DOHH2 (cell line): Measurements from ENCODE around the gene MED23.

Experiments
- H3F3A ChIP-seq: fragments of 200-600 bp; sonication (generic), shearing (Covaris generic); 2 replicates; pipeline ENCODE4 v1.6.0; 2016; ENCODE audit warnings: antibody characterized with exemption, mild to moderate bottlenecking; ENCODE audit not compliant: control insufficient read depth, insufficient read depth
- H3K27ac ChIP-seq: fragments of 200-600 bp; sonication (generic); 2 replicates; pipeline ENCODE4 v1.5.1; 2014; ENCODE audit warnings: low read depth, mild to moderate bottlenecking, low read length, moderate library complexity
- H3K27me3 ChIP-seq: fragments of 200-600 bp; sonication (generic); 2 replicates; pipeline ENCODE4 v1.6.1; 2014; ENCODE audit warnings: mild to moderate bottlenecking, low read length, mixed read lengths; ENCODE audit not compliant: control insufficient read depth
- H3K36me3 ChIP-seq: fragments of 200-600 bp; sonication (generic); 2 replicates; pipeline ENCODE4 v1.6.1; 2014; ENCODE audit warnings: mild to moderate bottlenecking, low read length, moderate library complexity, mixed read lengths; ENCODE audit not compliant: control insufficient read depth
- H3K4me1 ChIP-seq: fragments of 200-600 bp; sonication (generic); 2 replicates; pipeline ENCODE4 v1.6.1; 2014; ENCODE audit warnings: mild to moderate bottlenecking, low read length, mixed read lengths; ENCODE audit not compliant: control insufficient read depth
- H3K4me2 ChIP-seq: fragments of 200-600 bp; sonication (generic); 2 replicates; pipeline ENCODE4 v1.6.0; 2014; ENCODE audit warnings: mild to moderate bottlenecking, low read length, moderate library complexity
- H3K4me3 ChIP-seq: fragments of 200-600 bp; sonication (generic); 2 replicates; pipeline ENCODE4 v1.5.1; 2014; ENCODE audit warnings: mild to moderate bottlenecking, low read length, mixed read lengths
- H3K79me2 ChIP-seq: fragments of 200-600 bp; sonication (generic); 2 replicates; pipeline ENCODE4 v1.6.1; 2014; ENCODE audit warnings: mild to moderate bottlenecking, low read length, mixed read lengths; ENCODE audit not compliant: control insufficient read depth
- H3K9me2 ChIP-seq: fragments of 200-600 bp; sonication (generic); replicated peaks from 2 replicates; pipeline ENCODE4 v1.6.1; 2014; ENCODE audit warnings: mild to moderate bottlenecking, low read length, mixed read lengths; ENCODE audit not compliant: control insufficient read depth
- H3K9me3 ChIP-seq: fragments of 200-600 bp; sonication (generic); 2 replicates; pipeline ENCODE4 v1.6.1; 2014; ENCODE audit warnings: antibody characterized with exemption, low read length, mixed read lengths; ENCODE audit not compliant: control insufficient read depth, insufficient read depth
- H4K20me1 ChIP-seq: fragments of 200-600 bp; sonication (generic); 2 replicates; pipeline ENCODE4 v1.6.0; 2014; ENCODE audit warnings: low read depth, mild to moderate bottlenecking, antibody characterized with exemption, low read length, moderate library complexity; ENCODE audit not compliant: control insufficient read depth, insufficient read depth
- CTCF ChIP-seq: fragments of 200-600 bp; sonication (generic); IDR thresholded peaks from one replicate; pipeline ENCODE4 v1.5.1; 2014; ENCODE audit warnings: antibody characterized with exemption, mild to moderate bottlenecking, low read depth, low read length; ENCODE audit not compliant: poor library complexity, severe bottlenecking
- EZH2phosphoT487 ChIP-seq: fragments of 200-600 bp; sonication (generic); IDR thresholded peaks from 2 replicates; pipeline ENCODE4 v1.6.1; 2017; ENCODE audit warnings: borderline replicate concordance, mild to moderate bottlenecking, antibody characterized with exemption, low read length, moderate library complexity, mixed read lengths

MED23 gene

GRCh38 chr6:131645846-131646245 lies 17.8 kb upstream of the MED23 start:
- Histone ChIP-seq H3K4me3 (no peak overlapping the region), H3K27ac (no peak overlapping the region), H3F3A (no peaks in the 10 kb centered on the region; the same call in 1 of the 2 replicates), H3K4me2 (no peak overlapping the region), H3K4me1 (peaks cover 10% of the 10 kb centered on the region), H3K9me2 (no peaks in the 10 kb centered on the region), H3K79me2 (peaks cover 69% of the 10 kb centered on the region), H3K9me3 (no peaks in the 10 kb centered on the region), H3K27me3 (no peaks in the 10 kb centered on the region), H3K36me3 (peaks cover 90% of the 10 kb centered on the region), H4K20me1 (no peaks in the 10 kb centered on the region)
- no peak for TF ChIP-seq CTCF
- TF ChIP-seq EZH2phosphoT487 = no peak

- H3K79me2 ChIP-seq = peaks cover 79% of the 10 kb centered on the region
- H3K36me3 ChIP-seq = peaks cover 90% of the 10 kb centered on the region
- no peak overlapping the region for H3K27ac ChIP-seq
- H3K27me3 ChIP-seq = no peaks in the 10 kb centered on the region
- peaks cover 19% of the 10 kb centered on the region for H3K4me1 ChIP-seq
- no peak overlapping the region for H3K4me3 ChIP-seq
- no peaks in the 10 kb centered on the region for H3K9me3 ChIP-seq
- no peak overlapping the region for H3K4me2 ChIP-seq
- TF ChIP-seq EZH2phosphoT487 (no peak), CTCF (no peak)
- peaks cover 5% of the 10 kb centered on the region for H3F3A ChIP-seq
- H3K9me2 ChIP-seq = no peaks in the 10 kb centered on the region
- no peaks in the 10 kb centered on the region for H4K20me1 ChIP-seq
Observed at GRCh38 chr6:131644921-131645320, 16.9 kb upstream of the MED23 start.

GRCh38 chr6:131643855-131644460 lies 15.9 kb upstream of the MED23 start:
- H3F3A ChIP-seq = peaks cover 5% of the 10 kb centered on the region
- H3K9me2 ChIP-seq = no peaks in the 10 kb centered on the region
- H3K9me3 ChIP-seq = no peaks in the 10 kb centered on the region
- peaks cover 20% of the 10 kb centered on the region for H3K4me1 ChIP-seq
- H3K27me3 ChIP-seq = no peaks in the 10 kb centered on the region
- H3K36me3 ChIP-seq = peaks cover 82% of the 10 kb centered on the region
- no peak overlapping the region for H3K4me2 ChIP-seq
- H4K20me1 ChIP-seq = no peaks in the 10 kb centered on the region
- H3K79me2 ChIP-seq = peaks cover 84% of the 10 kb centered on the region
- no peak overlapping the region for H3K4me3 ChIP-seq
- TF ChIP-seq CTCF = no peak
- TF ChIP-seq EZH2phosphoT487 = no peak
- no peak overlapping the region for H3K27ac ChIP-seq
